ENCODE results near the gene SACM1L.

- TF ChIP-seq CTCF (IDR thresholded peaks at IDR 0.05; ENCODE audit: low read depth, low read length), result no peak
- TF ChIP-seq MAX (IDR thresholded peaks at IDR 0.05; ENCODE audit: low read depth, low read length), result no peak
Measured at GRCh38 chr3:45689787-45690145, 570 bp downstream of the SACM1L start.

Measured in NB4 (cell line).